UCSD-AML1 (cell line): ENCODE measurements around the gene GJC3.
"Not testable (repeated sequence)": the region's sequence is repeated elsewhere in the genome, so short reads cannot be mapped to it uniquely, and the experiment has no call there.

Experiments used
- DNase-seq: peaks from one replicate; lab custom pipeline; 2025; ENCODE audit not compliant: unreplicated experiment; lab: John Stamatoyannopoulos, UW

GJC3 gene

GRCh38 chr7:99930376-99930775 is 956 bp upstream of the GJC3 start:
- no peak for DNase-seq

DNA sequence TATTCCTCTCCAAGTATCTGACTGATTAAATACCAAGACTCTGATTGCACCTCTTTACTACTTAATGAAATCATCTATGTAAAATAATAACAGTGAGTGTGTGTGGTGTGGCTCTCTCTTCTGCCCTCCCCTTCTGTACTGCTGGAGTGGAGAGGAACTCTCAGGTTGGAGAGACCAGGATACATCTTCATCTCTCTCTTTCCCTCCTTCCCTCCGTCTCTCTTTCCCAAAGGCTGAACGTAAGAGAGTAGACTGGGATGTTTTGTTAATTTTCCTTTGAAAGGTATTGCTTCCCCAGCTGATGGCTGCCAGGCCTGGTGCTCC is 272 bp upstream of the GJC3 start:
- DNase-seq: no peak

DNA sequence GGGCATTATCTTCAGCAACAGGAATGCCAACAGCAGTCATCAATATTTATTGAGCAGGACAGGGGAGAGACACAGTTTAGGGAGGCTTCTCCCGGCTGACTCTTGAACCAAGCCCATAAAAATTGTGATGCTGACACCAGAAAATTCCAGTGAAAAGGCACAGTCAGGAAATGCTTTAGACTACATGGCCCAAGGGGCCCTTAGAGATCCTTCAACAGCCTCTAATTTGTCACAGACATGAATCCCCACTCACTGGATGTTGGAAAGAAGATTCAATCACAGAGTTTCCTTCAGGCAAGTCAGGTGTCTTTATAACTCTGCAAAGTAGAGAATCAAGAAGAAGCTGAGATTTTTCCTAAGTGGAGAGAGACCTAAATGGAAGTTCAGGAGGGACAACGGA is 1.2 kb downstream of the GJC3 start:
- DNase-seq: no peak

DNA sequence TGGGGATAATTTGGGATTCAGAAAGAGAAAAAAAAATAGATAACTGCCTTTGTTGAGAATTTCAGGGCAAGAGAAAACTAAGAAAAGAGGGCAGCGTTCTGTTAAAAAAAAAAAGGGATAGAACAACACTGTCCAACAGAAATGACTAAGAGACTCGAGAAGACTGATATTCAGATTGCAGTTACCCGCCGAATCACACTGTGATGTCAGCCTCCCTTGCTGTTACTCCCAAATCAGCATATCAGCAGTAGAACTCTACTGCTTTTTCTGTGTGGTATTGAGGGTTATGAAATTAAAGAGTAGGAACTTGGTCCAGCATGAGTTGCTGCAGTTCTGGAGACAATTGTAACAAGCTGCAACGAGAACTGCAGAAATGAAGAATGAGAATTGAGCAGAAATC is 1.9 kb downstream of the GJC3 start:
- no peak for DNase-seq

- no peak for DNase-seq
Measured at GRCh38 chr7:99926321-99926720, 3.1 kb downstream of the GJC3 start.

- no peak for DNase-seq
Measured at GRCh38 chr7:99923200-99923599, 6.2 kb downstream of the GJC3 start.

DNA sequence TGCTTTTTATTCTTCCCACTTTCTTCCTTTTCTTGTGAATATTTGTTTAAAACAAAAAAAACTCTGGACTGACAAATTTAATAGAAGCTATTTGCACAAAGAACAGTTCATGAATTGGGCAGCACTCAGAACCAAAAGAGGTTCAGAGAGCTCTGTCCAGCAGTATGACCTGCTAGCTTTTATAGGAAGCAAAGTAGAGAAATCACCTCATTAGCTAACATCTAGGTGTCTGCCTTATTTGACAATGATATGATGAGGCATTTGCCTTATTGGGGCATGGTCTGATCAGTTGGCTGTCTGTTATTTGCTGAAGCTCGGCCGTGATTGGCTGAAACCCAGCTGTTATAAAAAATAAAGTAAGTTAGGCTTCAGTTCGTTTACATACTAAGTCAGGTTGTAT is 9.3 kb downstream of the GJC3 start:
- no peak for DNase-seq

GRCh38 chr7:99919814-99920112 is 9.7 kb downstream of the GJC3 start:
- DNase-seq: no peak

DNA sequence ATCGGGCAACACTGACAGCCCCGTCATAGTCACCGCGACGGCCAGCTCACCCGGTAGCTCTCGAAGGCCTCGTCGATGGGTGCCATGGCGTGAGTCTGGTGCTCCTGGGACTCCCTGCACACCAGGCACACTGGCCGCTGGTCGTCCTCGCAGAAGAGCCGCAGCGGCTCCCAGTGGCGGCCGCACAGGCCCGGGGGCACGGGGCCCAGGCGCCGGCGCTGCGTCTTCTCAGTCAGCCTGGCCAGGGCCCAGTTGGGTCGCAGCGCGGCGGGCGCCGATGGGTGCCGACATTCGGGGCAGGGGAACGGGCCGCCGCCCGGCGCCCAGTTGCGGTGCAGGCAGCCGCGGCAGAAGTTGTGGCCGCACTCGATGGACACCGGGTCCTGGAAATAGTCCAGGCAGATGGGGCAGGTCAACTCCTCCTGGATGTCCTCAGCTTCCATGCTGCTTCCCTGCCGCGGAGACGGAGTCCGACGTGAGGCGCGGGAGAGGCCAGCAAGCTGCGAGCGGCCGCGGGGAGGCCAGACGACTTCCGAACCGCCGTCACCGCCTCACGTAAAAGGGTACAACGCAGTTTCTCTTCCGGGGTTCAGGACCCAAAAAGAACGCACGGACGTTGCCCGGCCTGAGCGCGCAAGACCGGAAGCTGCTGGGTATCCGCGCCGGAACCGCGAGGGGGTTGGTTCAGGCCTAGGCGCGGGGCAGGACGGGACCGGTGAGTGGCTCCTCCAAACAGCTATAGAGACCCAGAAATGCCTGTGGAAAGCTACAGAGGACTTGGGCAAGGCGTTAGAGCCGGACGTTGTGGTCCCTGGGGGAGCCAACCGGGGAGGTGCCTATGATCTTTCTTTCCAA is 10.2 kb downstream of the GJC3 start, which contains the start of gene TRIM4:
TRIM4 (minus strand) TSS at position 572 of the 855 bp plus-strand sequence; CDS start at position 443, 129 bp downstream.
- DNase-seq: peak; percentile 84

GRCh38 chr7:99910976-99911375 is 18.4 kb downstream of the GJC3 start:
- DNase-seq: no peak

DNA sequence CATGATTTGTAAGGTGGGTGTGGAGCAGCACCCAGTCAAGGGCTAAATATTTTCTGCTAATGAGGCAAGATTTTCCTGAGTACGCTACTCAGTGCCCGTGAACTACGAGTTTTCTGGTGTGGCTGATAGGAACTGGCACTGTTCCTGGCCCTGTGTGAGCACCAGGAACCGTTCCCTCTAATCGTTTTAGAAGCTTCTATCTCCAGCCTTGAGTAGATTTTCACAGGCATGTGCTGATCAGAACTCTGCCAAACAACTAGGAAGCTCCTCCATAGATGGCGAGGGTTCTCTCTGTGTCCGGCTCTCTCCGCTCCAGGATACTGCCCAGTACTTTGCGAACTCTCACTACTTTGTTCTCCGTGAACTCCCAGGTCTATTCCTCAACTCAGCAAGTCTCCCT is 27.8 kb downstream of the GJC3 start:
- DNase-seq: no peak

- no peak for DNase-seq
Measured at GRCh38 chr7:99899830-99900519, 29.4 kb downstream of the GJC3 start.

DNA sequence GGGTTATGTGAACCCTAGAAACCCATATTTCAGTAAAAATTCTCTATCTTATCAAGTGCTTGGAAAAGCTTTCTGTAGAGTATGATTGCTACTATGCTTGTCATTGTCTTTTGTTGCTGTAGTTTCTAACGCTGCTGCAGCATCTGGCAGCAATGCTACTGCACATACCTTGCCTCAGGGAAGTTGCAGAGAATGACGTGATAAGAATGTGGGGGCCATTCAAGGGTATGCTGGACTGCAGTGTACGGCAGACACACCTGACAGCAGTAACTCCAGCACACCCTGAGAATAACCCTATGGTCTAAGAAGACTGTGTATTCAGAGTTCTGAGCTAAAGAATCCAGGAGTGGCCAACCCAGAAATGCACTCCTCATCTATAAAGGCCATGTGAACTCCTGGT is 30.6 kb downstream of the GJC3 start:
- DNase-seq: no peak

DNA sequence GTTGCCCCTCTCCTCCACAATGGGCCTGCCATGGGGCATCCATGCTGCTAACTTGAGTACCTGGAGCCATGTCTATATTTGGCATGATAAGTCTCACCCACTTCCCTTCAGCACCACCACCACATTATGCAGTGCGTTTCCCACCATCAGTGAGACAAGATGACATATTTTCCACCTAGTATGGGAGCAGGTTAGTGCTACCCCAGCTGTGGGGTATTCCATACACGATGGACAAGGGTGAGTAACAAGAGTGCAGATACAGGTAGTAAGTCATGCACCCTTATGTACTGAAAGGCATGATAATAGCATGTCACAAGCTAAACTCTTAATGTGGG is 31.4 kb downstream of the GJC3 start:
- DNase-seq: no peak

- no peak for DNase-seq
Measured at GRCh38 chr7:99897322-99898022, 31.9 kb downstream of the GJC3 start.

DNA sequence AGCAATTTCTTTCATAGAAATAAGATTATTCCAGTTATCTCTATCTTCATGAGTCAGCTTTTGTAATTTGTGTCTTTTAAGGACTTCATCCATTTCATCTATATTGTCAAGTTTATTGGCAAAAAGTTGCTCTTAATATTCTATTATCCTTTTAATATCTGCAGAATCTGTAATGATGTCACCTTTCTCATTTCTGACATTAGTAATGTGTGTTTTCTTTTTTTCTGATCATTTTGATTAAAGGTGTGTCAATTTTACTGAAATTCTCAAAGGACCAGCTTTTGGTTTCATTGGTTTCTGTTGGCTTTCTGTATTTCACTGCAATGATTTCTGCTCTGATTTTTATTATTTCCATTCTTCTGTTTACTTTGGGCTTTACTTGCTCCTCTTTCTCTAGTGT is 34.7 kb downstream of the GJC3 start:
- no peak for DNase-seq

DNA sequence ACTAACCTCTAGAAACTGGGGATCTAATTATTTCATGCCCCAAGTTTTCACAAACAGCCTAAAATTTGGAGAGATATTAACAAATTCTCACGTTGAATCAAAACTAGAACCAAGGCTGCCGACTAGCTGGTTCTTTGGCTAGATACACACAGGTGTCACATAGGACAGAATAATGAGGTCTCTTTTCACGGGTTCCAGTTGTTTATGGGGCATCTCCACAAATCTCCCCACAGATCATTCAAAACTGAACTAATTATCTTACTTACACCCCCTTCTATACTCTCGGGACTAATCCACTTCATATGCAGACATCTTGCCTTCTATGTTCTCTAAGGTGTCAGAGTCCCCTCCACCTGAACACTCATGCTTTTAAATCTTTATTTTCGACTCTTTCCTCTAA is 36.1 kb downstream of the GJC3 start:
- DNase-seq: no peak

- not testable (repeated sequence) for DNase-seq
Measured at GRCh38 chr7:99890348-99890747, 39.1 kb downstream of the GJC3 start.

- DNase-seq: not testable (repeated sequence)
Measured at GRCh38 chr7:99888366-99888765, 41.1 kb downstream of the GJC3 start.

- DNase-seq: no peak
Measured at GRCh38 chr7:99881370-99881769, 48.0 kb downstream of the GJC3 start.

DNA sequence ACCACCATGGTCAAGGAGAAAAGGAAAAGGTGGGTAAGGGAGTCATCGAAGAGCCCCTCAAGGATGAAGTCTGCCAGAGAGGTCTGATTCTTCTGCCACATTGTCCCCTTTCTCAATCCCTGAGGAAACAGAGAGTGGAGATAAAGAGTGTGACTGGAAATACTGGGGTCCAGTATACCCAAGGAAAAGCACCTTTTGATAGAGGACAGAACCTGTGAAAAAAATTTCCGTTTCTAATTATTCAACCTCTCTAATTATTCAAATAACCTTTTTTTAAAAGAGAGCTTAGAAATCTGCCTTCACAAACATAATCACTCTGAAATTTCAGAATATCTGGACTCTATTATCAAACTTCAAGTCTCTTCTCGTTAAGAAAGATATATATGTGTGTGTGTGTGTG is 52.5 kb downstream of the GJC3 start, which contains the start of gene OR2AE1:
OR2AE1 (minus strand) TSS at position 101 of the 400 bp plus-strand sequence; CDS start at position 101, 0 bp downstream.
- DNase-seq: no peak

DNA sequence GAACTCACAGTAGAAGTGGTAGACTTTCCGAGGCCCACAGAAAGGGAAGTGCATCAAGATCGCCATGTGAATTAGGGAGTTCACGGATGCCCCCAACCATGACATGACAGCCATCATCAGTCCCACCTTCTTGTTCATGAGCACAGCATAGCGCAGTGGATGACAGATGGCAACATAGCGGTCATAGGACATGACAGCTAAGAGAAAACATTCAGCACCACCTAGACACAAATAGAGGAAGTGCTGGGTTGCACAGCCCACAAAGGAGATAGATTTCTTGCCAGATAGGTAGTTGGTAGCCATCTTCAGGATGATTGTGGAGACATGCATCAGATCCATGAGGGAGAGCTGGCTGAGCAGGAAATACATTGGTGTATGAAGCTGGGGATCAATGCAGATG is 52.9 kb downstream of the GJC3 start:
- DNase-seq: no peak
